ENCODE results near the gene CTTNBP2NL. TPM values are rescaled to one million over a fixed set of nuclear protein-coding genes. Genes with fewer than 3 reads are reported as not detected.
A peak's percentile ranks its signal among the peaks of the same experiment; 100 is the strongest.

Gene CTTNBP2NL
- total and polyA plus RNA-seq, 4 donors = 16.9 to 25.8 (median 20.3) TPM

GRCh38 chr1:112493351-112493750 lies 97.3 kb downstream of the CTTNBP2NL start:
- no peak overlapping the region for H3K27ac ChIP-seq (ENCODE audit: low read depth, low read length)
- 95% methylated on average over 2 of the region's 6 CpGs for WGBS (ENCODE audit: insufficient coverage)
- H3K4me1 ChIP-seq (ENCODE audit: control insufficient read depth, insufficient read depth, low read length) = no peaks in the 10 kb centered on the region
- no peak for DNase-seq (ENCODE audit: low read depth in 4 of 6, low spot score in 6 of 6)
- H3K27me3 ChIP-seq (ENCODE audit: control insufficient read depth, insufficient read depth, low read length) = no peaks in the 10 kb centered on the region
- no peaks in the 10 kb centered on the region for H3K9me3 ChIP-seq (ENCODE audit: control insufficient read depth, insufficient read depth, low read length)
- no peaks in the 10 kb centered on the region for H3K36me3 ChIP-seq (ENCODE audit: control insufficient read depth, insufficient read depth, low read length)
- no peak overlapping the region for H3K4me3 ChIP-seq (ENCODE audit: low read depth, low read length)

DNA sequence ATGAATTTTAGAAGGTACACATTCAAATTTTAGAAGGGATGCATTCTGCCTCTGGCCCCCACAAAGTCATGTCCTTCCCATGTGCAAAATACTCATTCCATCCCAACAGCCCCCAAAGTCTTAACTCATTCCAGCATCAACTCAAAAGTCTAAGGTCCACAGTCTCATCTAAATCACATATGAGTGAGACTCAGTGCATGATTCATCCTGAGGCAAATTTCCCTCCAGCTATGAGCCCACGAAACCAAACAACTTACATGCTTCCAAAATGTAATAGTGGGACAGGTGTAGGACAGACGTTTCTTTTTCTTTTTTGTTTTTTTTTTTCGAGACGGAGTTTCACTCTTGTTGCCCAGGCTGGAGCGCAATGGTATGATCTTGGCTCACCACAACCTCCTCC lies 100.3 kb downstream of the CTTNBP2NL start:
- WGBS (ENCODE audit: insufficient coverage) = no CpG with 5 or more reads among the region's 5 CpGs
- Histone ChIP-seq H3K36me3 (ENCODE audit: control insufficient read depth, insufficient read depth, low read length) (no peaks in the 10 kb centered on the region), H3K27ac (ENCODE audit: low read depth, low read length) (no peak overlapping the region), H3K9me3 (ENCODE audit: control insufficient read depth, insufficient read depth, low read length) (no peaks in the 10 kb centered on the region), H3K27me3 (ENCODE audit: control insufficient read depth, insufficient read depth, low read length) (peaks cover 2% of the 10 kb centered on the region), H3K4me1 (ENCODE audit: control insufficient read depth, insufficient read depth, low read length) (no peaks in the 10 kb centered on the region), H3K4me3 (ENCODE audit: low read depth, low read length) (no peak overlapping the region)
- DNase-seq (ENCODE audit: low read depth in 4 of 6, low spot score in 6 of 6) = no peak

GRCh38 chr1:112501810-112502641 lies 106.0 kb downstream of the CTTNBP2NL start:
- DNase-seq (ENCODE audit: low read depth in 4 of 6, low spot score in 6 of 6) = peak in 5 of 6 donors; percentile 51 to 92 (median 59)
- H3K4me3 ChIP-seq (ENCODE audit: low read depth, low read length) = peak overlapping the region; percentile 41
- no peaks in the 10 kb centered on the region for H3K36me3 ChIP-seq (ENCODE audit: control insufficient read depth, insufficient read depth, low read length)
- H3K4me1 ChIP-seq (ENCODE audit: control insufficient read depth, insufficient read depth, low read length) = peaks cover 14% of the 10 kb centered on the region
- H3K27me3 ChIP-seq (ENCODE audit: control insufficient read depth, insufficient read depth, low read length) = peaks cover 22% of the 10 kb centered on the region
- peak overlapping the region; percentile 33 for H3K27ac ChIP-seq (ENCODE audit: low read depth, low read length)
- no peaks in the 10 kb centered on the region for H3K9me3 ChIP-seq (ENCODE audit: control insufficient read depth, insufficient read depth, low read length)
- WGBS (ENCODE audit: insufficient coverage) = under 1% methylated on average over 57 of the region's 65 CpGs

GRCh38 chr1:112502826-112503225 lies 106.8 kb downstream of the CTTNBP2NL start:
- no peak overlapping the region for H3K4me3 ChIP-seq (ENCODE audit: low read depth, low read length)
- H3K27ac ChIP-seq (ENCODE audit: low read depth, low read length) = peak overlapping the region; percentile 33
- no peaks in the 10 kb centered on the region for H3K36me3 ChIP-seq (ENCODE audit: control insufficient read depth, insufficient read depth, low read length)
- peak in 1 of 6 donors; percentile 65 for DNase-seq (ENCODE audit: low read depth in 4 of 6, low spot score in 6 of 6)
- peaks cover 17% of the 10 kb centered on the region for H3K4me1 ChIP-seq (ENCODE audit: control insufficient read depth, insufficient read depth, low read length)
- no peaks in the 10 kb centered on the region for H3K9me3 ChIP-seq (ENCODE audit: control insufficient read depth, insufficient read depth, low read length)
- 80% methylated on average over 1 of the region's 2 CpGs for WGBS (ENCODE audit: insufficient coverage)
- H3K27me3 ChIP-seq (ENCODE audit: control insufficient read depth, insufficient read depth, low read length) = peaks cover 30% of the 10 kb centered on the region

GRCh38 chr1:112504001-112504660 lies 108.1 kb downstream of the CTTNBP2NL start:
- Histone ChIP-seq H3K4me3 (ENCODE audit: low read depth, low read length) (no peak overlapping the region), H3K27ac (ENCODE audit: low read depth, low read length) (no peak overlapping the region), H3K9me3 (ENCODE audit: control insufficient read depth, insufficient read depth, low read length) (no peaks in the 10 kb centered on the region), H3K27me3 (ENCODE audit: control insufficient read depth, insufficient read depth, low read length) (peaks cover 41% of the 10 kb centered on the region), H3K4me1 (ENCODE audit: control insufficient read depth, insufficient read depth, low read length) (peaks cover 28% of the 10 kb centered on the region), H3K36me3 (ENCODE audit: control insufficient read depth, insufficient read depth, low read length) (no peaks in the 10 kb centered on the region)
- WGBS (ENCODE audit: insufficient coverage) = 60% methylated on average over 11 of the region's 11 CpGs
- no peak for DNase-seq (ENCODE audit: low read depth in 4 of 6, low spot score in 6 of 6)

- no peak overlapping the region for H3K4me3 ChIP-seq (ENCODE audit: low read depth, low read length)
- DNase-seq (ENCODE audit: low read depth in 4 of 6, low spot score in 6 of 6) = peak in 1 of 6 donors; percentile 35
- peak overlapping the region; percentile 12 for H3K27ac ChIP-seq (ENCODE audit: low read depth, low read length)
- 60% methylated on average over 1 of the region's 6 CpGs for WGBS (ENCODE audit: insufficient coverage)
- no peaks in the 10 kb centered on the region for H3K9me3 ChIP-seq (ENCODE audit: control insufficient read depth, insufficient read depth, low read length)
- peaks cover 48% of the 10 kb centered on the region for H3K27me3 ChIP-seq (ENCODE audit: control insufficient read depth, insufficient read depth, low read length)
- no peaks in the 10 kb centered on the region for H3K36me3 ChIP-seq (ENCODE audit: control insufficient read depth, insufficient read depth, low read length)
- peaks cover 34% of the 10 kb centered on the region for H3K4me1 ChIP-seq (ENCODE audit: control insufficient read depth, insufficient read depth, low read length)
Observed at GRCh38 chr1:112504661-112505399, 108.8 kb downstream of the CTTNBP2NL start.

DNA sequence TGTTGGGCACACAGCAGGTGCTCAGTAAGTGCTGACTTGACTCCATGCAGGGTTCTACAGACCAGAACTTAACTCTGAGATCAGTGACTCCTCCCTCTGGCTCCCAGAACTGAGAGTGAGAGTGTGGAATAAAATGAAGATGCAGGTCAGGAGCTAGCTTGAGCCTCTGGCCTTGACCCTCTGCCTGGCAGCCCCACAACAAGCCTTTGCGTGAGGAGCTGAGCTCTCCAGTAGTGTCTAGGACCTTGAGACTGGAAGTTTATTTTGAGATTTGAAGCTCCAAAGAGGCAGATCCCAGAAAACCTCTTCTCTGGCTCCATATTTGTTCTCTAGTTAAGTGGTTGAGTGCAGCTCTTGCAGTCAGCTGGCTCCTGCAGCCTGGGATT lies 109.4 kb downstream of the CTTNBP2NL start:
- peaks cover 34% of the 10 kb centered on the region for H3K4me1 ChIP-seq (ENCODE audit: control insufficient read depth, insufficient read depth, low read length)
- H3K27ac ChIP-seq (ENCODE audit: low read depth, low read length) = no peak overlapping the region
- no peaks in the 10 kb centered on the region for H3K9me3 ChIP-seq (ENCODE audit: control insufficient read depth, insufficient read depth, low read length)
- peaks cover 54% of the 10 kb centered on the region for H3K27me3 ChIP-seq (ENCODE audit: control insufficient read depth, insufficient read depth, low read length)
- no peaks in the 10 kb centered on the region for H3K36me3 ChIP-seq (ENCODE audit: control insufficient read depth, insufficient read depth, low read length)
- DNase-seq (ENCODE audit: low read depth in 4 of 6, low spot score in 6 of 6) = no peak
- 83% methylated on average over 1 of the region's 1 CpG for WGBS (ENCODE audit: insufficient coverage)
- no peak overlapping the region for H3K4me3 ChIP-seq (ENCODE audit: low read depth, low read length)

DNA sequence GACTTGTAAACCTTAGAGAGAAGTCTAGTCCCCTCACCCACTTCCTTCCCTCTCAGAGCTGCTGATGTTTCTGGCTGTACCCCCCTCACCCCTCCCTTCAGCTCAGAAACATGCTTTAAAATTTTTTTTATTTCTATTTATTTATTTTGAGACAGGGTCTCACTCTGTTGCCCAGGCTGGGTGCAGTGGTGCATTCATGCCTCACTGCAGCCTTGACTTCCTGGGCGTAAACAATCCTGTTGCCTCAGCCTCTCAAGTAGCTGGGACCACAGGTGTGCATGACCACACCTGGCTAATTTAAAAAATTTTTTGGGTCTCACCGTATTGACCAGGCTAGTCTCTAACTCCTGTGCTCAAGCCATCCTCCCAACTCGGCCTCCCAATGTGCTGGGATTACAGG lies 109.9 kb downstream of the CTTNBP2NL start:
- Histone ChIP-seq H3K27ac (ENCODE audit: low read depth, low read length) (no peak overlapping the region), H3K36me3 (ENCODE audit: control insufficient read depth, insufficient read depth, low read length) (no peaks in the 10 kb centered on the region), H3K27me3 (ENCODE audit: control insufficient read depth, insufficient read depth, low read length) (peaks cover 57% of the 10 kb centered on the region), H3K4me1 (ENCODE audit: control insufficient read depth, insufficient read depth, low read length) (peaks cover 34% of the 10 kb centered on the region), H3K9me3 (ENCODE audit: control insufficient read depth, insufficient read depth, low read length) (no peaks in the 10 kb centered on the region), H3K4me3 (ENCODE audit: low read depth, low read length) (no peak overlapping the region)
- DNase-seq (ENCODE audit: low read depth in 4 of 6, low spot score in 6 of 6) = no peak
- WGBS (ENCODE audit: insufficient coverage) = 94% methylated on average over 3 of the region's 3 CpGs

DNA sequence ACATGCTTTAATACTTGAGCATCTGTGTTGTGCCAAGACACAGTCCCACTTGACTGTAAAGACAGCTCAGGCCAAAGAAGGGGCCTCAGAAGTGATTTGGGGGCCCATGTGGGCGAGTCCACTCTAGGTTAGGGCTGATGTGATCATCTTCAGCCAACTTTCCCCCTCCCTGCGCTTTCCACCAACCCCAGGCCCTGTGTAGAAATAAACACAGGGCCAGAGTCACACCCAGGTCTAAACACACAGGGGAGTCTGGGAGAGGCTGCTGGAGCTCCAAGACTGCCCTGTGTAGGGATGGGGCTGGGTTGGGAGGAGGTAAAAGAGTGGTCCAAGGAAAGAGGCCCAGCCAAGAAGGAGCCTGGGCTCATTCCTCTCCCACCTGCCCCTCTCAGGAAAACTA lies 110.3 kb downstream of the CTTNBP2NL start:
- H3K4me3 ChIP-seq (ENCODE audit: low read depth, low read length) = no peak overlapping the region
- peaks cover 55% of the 10 kb centered on the region for H3K27me3 ChIP-seq (ENCODE audit: control insufficient read depth, insufficient read depth, low read length)
- H3K9me3 ChIP-seq (ENCODE audit: control insufficient read depth, insufficient read depth, low read length) = no peaks in the 10 kb centered on the region
- no peaks in the 10 kb centered on the region for H3K36me3 ChIP-seq (ENCODE audit: control insufficient read depth, insufficient read depth, low read length)
- DNase-seq (ENCODE audit: low read depth in 4 of 6, low spot score in 6 of 6) = no peak
- no CpG with 5 or more reads among the region's 2 CpGs for WGBS (ENCODE audit: insufficient coverage)
- H3K27ac ChIP-seq (ENCODE audit: low read depth, low read length) = no peak overlapping the region
- peaks cover 34% of the 10 kb centered on the region for H3K4me1 ChIP-seq (ENCODE audit: control insufficient read depth, insufficient read depth, low read length)
